Measurements from ENCODE around the gene CACNB3.

DNA sequence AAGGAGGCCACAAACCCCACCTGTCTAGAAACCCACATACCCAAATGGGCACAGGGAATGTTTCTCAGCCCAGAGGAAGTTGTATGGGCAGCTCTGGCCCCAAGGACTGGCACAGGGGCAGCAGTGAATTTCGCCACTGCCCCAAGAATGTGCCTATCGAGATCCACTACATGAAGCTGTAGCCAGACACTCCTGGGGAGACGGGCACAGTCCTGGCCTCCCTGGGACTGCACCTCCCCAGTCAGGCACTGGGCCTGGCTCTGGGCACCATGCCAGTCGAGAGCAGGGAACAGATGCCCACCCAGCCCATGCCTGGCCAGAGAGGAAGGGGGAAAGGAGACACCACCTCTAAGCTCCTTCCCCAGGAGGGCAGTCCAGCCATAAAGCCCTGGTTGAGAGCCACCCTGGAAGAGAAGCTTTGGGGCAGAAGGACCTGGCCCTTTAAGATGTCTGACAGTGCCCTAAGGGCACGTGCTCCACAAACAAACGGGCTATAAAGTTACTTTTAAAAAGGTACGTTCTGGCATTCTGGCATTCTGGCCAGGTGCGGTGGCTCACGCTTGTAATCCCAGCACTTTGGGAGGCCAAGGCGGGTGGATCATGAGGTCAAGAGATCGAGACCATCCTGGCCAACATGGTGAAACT is 37.8 kb upstream of the CACNB3 start:
- TF ChIP-seq, protein P1, sequence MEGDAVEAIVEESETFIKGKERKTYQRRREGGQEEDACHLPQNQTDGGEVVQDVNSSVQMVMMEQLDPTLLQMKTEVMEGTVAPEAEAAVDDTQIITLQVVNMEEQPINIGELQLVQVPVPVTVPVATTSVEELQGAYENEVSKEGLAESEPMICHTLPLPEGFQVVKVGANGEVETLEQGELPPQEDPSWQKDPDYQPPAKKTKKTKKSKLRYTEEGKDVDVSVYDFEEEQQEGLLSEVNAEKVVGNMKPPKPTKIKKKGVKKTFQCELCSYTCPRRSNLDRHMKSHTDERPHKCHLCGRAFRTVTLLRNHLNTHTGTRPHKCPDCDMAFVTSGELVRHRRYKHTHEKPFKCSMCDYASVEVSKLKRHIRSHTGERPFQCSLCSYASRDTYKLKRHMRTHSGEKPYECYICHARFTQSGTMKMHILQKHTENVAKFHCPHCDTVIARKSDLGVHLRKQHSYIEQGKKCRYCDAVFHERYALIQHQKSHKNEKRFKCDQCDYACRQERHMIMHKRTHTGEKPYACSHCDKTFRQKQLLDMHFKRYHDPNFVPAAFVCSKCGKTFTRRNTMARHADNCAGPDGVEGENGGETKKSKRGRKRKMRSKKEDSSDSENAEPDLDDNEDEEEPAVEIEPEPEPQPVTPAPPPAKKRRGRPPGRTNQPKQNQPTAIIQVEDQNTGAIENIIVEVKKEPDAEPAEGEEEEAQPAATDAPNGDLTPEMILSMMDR (IDR thresholded peaks at IDR 0.05; ENCODE audit: poor library complexity): no peak
- no peak for TF ChIP-seq EZH2phosphoT487 (IDR thresholded peaks at IDR 0.05; ENCODE audit: low read depth, severe bottlenecking, unreplicated experiment)
